Left hindlimb (tissue), 1 donor: ENCODE results near the gene DPP8.

Source experiments
- DNase-seq: peaks from one replicate; pipeline ENCODE4 v3.0.0-alpha.2; 2018

The DPP8 gene

GRCh38 chr15:65423150-65423975 lies 94.1 kb downstream of the DPP8 start:
- no peak for DNase-seq

GRCh38 chr15:65421360-65422215 lies 95.9 kb downstream of the DPP8 start:
- DNase-seq: peak; percentile 96

- no peak for DNase-seq
Measured at GRCh38 chr15:65420975-65421359, 96.5 kb downstream of the DPP8 start.

DNA sequence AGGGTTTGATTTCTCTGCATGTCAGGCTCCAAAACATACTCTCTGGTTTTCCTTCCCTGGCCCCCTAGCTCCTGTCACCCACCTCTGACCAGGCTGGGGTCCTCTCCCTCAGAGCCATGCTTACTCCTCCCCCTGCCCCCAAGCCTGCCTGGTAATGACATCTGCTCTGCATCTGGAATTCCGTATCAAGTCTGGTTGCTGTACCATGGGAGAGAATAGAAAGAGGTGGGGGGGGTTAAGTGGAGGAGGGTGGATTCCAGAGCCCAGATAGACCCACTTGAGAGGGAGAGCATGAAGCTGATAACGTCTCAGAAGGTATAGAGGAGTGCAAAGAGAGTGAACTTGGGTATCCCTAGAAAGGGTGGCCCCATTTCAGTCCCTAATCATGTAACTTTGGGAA lies 98.9 kb downstream of the DPP8 start:
- DNase-seq: no peak

DNA sequence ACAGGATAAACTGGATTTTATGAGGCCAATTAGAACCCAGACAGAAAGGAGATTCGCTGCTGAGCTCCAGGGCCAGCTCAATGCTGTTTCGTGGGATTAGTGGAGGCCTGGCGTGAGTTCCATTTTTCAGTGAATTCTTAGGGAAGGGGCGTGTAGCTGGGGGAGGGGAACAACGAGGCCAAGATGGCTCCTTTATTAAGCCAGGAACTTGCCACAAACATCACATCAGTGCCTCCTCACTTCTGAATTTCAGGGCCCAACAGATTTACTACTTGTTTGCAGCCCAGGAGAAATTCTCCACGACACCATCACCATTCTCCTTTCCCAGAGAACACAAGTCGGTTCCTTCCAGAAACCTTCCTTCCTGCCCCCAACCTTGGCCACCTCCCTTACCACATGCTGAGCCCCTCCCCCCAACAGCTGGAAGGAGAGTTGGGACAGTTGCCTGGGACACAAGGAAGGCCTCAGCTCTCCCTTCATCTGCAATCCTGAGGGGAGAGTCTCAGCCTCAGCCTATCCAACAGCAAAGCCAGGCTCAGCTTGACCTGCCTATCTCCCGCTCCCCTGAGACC lies 100.6 kb downstream of the DPP8 start:
- DNase-seq: peak; percentile 85

DNA sequence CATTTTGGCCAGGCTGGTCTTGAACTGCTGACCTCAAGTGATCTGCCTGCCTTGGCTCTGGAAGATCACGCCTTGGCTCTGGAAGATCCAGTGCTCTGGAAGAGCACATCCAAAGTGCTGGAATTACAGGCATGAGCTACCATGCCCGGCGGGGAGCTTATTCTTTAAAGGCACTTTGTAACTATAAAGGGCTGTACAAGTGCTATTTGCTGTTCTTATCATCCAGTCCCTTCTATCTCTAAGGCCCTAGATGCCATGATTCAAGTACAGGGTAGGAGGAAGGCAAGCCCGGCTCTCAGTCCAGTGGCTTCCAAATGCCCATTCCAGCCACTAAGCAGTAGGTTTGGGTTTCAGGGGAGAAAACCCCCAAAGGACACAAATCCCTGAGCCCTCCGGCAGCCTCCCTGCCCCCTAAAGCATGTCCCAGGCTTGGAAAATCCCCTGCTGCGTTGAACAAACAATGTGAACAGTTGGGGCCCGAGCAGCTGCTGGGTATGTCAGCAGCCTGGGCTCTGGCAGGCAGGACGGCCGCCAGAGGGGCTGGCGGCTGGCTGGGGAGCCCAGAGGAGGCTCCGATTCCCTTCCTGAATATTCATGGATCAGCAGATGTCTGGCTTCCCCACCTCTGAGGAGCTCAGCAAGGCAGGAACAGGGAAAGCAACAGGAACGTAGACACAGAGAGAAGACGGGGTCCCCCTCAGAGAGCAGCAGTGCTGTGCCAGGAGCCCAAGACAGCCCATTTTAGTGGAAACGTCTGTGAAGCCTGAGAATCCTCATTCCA lies 102.5 kb downstream of the DPP8 start:
- DNase-seq: peak; percentile 81

DNA sequence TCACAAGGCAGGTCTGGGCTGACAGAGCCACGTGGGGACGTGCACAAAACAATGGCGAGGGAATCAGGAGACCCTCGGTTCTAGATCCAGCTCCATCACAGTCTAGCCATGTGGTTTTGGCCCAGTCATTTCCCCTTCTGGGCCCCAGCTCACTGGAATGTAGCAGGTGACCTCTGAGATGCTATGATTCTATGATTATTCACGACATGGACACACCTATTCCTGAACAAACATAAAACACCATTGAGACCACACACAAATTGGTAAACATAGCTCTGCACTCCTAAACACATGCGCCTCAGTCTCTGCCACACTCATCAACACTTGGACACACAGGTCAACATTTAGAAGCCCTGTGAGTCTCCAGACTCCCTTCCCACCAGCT lies 103.7 kb downstream of the DPP8 start:
- no peak for DNase-seq

GRCh38 chr15:65413051-65413759 lies 104.3 kb downstream of the DPP8 start:
- DNase-seq: no peak

DNA sequence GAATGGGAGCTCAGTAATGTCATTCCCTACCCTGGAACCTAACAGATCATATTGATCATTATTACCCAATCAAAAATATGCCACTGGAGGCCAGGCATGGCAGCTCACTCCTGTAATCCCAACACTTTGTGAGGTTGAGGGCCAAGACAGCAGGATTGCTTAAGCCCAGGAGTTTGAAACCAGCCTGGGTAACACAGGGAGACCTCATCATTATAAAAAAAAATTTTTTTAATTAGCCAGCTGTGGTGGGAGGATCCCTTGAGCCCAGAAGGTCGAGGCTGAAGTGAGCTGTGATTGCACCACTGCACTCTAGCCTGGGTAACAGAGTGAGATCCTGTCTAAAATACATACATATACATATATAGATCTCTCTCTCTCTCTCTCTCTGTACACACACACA lies 104.9 kb downstream of the DPP8 start:
- DNase-seq: no peak

- no peak for DNase-seq
Measured at GRCh38 chr15:65411465-65412071, 105.9 kb downstream of the DPP8 start.

- no peak for DNase-seq
Measured at GRCh38 chr15:65410972-65411371, 106.5 kb downstream of the DPP8 start.

DNA sequence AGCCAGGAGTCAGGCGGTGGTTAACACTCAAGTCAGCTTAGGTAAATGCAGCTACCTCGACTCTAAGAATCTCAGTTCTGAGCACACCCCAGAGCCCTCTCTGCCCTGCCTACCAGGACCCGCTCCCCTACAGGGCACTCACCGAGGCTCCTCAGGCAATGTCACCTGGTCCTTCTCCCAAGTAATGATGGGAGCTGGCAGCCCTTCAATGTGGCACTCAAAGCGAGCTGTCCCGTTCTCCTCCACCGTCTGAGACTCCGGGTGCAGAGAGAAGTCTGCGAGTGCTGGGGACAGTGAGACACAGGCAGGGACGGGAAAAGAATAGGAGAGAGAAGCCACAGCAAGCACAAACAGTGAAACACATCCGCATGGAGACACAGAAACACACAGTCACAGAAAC lies 107.5 kb downstream of the DPP8 start:
- DNase-seq: no peak

DNA sequence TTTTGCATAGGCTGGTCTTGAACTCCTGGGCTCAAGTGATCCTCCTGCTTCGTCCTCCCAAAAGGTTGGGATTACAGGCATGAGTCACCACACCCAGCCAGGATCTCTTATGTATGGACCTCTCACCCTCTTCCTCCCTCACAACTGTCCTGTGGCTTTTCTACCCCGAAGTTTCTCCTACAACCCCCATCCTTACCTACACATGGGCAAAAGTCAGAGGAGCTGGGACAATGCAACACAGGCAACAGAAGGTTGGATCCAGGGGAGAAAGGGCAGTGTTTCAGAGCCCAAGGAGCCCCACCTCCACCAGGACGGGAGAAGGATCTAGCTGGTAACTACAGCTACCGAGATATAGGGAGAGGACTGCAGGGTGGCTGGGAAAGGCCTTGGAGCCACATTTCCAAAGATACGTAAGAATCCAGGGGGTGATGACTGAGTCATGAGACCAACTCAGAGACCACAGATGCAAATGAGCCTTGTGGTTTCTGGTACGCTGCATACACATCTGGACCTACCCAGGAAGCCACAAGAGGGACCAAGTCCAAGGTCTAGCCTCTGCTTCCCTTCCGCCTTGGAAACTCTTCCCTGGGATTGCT lies 108.4 kb downstream of the DPP8 start:
- DNase-seq: no peak

- DNase-seq: no peak
Measured at GRCh38 chr15:65408324-65409035, 109.0 kb downstream of the DPP8 start.

DNA sequence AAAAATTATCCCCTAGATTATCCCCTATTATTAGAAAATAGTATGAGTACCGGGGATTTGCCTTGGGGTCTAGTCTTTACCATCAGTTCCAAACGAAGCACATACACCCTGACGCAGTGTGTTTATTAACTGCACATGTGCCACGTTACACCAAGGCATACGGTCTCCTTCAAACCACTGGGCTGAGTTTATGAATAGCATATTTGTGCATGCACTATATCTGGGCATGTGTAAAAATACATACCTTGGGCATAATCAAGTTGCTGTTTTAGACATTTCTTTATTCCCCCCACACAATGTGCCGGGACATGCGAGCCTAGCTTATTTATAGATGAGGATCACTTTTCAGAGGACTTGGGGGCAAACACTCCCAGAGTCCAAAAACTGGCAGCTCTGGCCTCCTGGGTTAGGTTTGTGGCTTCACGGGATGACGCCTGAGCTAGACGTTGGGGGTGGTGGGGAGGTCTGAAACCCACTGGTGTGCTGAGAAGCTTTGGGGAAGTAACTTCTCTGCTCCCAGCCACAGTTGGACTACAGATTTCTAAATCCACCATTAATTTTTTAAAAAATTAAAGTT lies 111.0 kb downstream of the DPP8 start:
- DNase-seq: no peak

GRCh38 chr15:65405791-65406423 lies 111.6 kb downstream of the DPP8 start:
- DNase-seq: peak; percentile 61

DNA sequence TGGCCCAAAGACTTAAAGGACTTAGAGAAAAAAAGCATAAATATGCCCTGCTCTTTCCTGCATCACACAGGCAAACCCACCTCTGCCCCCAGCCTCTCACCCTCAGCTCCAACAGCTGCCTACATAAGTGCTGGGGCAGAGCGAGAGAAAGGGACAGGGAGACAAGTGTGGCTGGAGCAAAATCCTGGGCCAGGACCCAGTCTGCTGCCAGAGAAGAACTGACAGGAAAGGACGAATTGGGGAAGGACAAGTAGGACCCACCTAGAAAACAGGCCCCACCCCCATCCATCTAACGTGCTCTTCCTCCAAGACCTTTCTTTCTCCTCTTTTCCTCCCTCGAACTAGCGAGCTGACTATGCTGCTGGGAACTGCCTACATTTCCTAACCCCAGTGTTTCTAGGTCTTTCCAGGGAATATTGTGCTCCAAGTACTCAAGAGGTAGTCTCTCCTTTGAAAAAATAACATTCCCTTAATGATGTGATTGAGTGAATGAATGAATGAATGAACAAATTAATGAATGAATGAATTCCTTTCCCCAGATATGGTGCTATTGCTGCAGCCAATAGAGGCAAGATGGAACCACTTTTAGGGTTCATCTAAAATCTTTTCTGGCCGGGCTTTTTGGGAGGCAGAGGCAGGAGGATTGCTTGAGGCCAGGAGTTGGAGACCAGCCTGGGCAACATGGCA lies 113.2 kb downstream of the DPP8 start:
- DNase-seq: no peak

DNA sequence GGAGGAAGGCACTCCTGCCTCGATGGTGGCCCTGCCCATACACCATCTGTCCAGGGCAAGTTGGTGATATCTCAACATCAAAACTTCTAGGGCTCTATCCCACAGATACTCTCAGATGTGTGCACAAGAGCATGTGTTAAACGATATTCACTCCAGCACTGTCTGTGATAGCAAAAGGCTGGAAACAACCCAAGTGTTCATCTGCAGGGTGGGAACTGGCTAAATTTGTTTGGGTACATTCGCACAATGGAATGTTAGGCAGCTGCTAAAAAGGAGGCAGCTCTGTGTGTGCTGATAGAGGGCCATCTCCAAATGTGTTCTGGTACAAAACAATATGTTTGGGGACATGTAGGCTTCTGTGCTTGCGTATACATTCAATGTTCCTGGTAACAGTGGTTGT lies 114.5 kb downstream of the DPP8 start:
- DNase-seq: no peak

GRCh38 chr15:65401611-65402240 lies 115.8 kb downstream of the DPP8 start:
- no peak for DNase-seq
